DMS79 (cell line): ENCODE data around the gene IGSF3.

Experiments
- DNase-seq: peaks from one replicate; lab custom pipeline; 2025; lab: John Stamatoyannopoulos, UW

IGSF3 gene

GRCh38 chr1:116667575-116668105, at the start of gene IGSF3:
Gene IGSF3 (minus strand): TSS chr1:116667733. CDS start chr1:116666326, 1,407 bp downstream.
- peak; percentile 20 for DNase-seq

- no peak for DNase-seq
Measured at GRCh38 chr1:116717318-116717717, 49.8 kb upstream of the IGSF3 start.

DNA sequence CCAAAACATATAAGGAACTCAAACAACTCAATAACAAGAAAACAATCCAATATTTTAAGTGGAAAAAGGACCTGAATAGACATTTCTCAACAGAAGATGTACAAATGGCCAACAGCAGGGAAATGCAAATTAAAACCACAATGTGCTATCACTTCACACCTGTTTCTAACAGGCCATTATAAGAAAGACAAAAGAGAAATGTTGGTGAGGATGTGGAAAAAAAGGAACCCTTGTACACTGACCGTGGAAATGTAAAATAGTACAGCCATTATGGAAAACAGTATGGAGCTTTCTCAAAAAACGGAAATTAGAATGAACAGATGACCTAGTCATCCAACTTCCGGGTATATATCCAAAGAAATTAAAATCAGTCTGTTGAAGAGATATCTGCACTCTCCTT, 48.9 kb upstream of the IGSF3 start:
- DNase-seq, result no peak

GRCh38 chr1:116713474-116713873, 45.9 kb upstream of the IGSF3 start:
- no peak for DNase-seq

DNA sequence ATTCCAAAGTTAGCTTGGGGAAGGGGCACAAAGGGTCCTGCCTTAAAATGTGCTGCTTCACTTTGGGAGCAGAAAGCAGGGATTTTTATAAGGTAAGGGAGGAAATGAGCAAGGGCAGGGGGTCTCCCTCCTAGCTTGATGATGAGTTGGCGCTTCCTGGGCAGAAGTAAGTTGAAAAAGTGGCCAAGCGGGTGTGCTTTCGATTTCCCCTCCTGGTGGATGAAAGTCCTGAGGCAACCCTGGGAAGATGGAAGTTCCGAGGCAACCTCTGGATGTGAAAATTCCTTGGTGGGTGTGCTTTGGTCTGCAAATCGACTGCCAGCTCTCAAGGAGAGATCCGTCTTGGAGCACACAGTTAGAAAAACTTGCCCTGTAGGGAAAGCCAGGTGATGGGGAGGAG, 45.0 kb upstream of the IGSF3 start:
- no peak for DNase-seq

DNA sequence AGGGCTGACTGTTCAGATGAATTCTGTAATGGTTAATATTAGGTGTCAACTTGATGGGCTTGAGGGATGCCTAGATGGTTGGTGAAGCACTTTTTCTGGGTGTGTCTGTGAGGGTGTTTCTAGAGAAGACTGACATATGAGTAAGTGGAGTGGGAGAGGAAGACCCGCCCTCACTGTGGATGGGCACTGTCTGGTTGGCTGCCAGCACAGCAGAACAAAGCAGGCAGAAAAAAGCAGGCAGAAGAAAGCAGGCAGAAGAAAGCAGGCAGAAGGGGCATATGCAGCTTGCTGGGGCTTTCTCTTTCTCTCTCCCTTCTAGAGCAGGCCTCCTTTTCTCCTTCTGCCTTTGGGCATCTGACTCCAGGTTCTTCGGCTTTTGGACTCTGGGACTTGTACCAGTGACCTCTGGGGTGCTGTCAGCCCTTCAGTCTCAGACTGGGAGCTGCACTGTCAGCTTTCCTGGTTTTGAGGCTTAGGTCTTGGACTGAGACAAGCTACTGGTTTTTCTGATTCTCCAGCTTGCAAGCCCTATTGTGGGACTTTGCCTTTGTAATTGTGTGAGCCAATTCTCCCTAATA, 43.8 kb upstream of the IGSF3 start:
- DNase-seq, result peak; percentile 60

- peak; percentile 75 for DNase-seq
Measured at GRCh38 chr1:116710420-116711262, 43.1 kb upstream of the IGSF3 start.

DNA sequence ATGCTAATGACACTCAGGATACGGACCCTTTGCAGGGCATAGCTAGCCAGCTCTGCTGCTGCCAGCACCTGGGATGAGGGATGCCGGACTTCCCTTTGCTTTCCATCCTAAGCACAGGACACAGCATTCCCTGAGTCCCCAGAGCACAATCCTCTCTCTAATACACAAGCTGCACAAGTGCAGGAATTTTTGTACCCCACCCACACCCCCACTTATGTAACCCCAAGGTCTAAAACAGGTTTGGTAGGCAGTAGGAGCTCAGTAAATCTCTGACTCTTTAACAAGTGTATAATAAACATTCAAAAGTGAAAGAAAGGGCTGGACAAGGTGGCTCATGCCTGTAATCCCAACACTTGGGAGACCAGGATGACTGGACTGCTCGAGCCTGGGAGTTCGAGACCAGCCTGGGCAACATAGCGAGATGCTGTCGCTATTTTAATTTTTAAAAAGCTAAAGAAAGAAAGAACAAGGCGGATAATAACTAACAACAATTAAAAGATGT, 42.2 kb upstream of the IGSF3 start:
- no peak for DNase-seq

DNA sequence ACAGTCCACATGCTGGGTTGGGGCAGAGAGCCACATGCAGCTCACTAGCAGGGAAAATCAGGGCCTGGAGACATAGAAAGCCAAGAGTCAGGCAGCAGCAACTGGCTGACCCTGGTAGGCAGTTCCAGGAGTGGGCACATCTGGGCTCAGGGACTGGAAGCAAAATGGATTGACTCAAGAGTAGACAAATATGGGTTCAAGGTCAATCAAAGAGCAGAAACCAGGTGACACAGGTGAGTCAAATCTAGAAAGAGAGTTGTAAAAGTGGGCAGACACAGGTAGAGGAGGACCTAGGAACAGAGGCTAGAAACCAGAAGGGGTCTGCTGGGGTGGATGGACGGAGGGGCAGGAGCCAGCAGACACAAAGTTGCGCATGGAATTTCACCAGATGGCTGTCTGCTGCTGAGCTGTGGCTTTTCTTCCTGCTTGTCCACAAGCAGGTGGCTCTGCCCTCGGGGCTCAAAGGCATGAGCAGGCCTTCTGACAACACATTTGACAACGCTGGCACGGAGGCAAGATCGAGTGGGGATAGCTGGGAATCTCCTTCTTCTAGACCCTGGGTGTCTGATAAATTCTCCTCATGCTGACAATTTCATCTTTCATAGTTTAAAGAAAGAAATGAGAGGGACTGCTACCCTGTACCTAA, 40.8 kb upstream of the IGSF3 start:
- no peak for DNase-seq

- DNase-seq, result no peak
Measured at GRCh38 chr1:116706841-116707240, 39.3 kb upstream of the IGSF3 start.

DNA sequence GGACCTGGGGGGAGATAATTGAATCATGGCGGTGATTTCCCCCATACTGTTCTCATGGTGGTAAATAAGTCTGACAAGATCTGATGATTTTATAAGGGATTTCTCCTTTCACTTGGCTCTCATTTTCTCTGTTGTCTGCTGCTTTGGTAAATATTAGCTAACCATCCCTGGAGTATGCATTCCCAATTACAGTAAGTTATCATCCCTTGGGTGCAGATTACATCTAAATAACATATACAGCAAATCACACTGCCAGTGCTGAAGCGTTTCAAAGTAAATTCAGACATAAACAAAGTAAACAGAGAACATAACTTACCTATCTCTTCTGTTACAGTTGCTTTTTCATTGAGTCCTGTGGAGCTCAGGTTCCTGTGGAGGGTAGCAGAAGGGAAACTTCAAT, 38.6 kb upstream of the IGSF3 start:
- DNase-seq, result no peak

DNA sequence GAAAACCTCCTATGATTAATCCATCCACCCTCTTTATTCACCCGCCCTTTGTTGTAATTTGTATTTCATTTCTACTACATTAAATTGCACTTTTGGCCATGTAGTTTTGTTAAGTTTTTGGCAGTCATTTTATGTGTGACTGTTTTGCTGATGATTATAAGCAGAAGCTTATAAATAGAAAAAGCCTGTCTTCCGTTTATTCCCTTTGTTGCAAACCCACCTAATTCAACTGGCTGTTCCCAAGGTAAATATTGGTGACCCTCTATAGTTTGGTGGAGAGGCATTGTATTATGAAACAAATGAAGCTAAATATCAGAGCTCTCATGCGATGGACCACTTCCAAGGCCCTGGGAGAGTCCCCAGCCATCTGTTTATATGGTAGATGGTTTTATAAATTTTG, 36.7 kb upstream of the IGSF3 start:
- DNase-seq, result no peak

DNA sequence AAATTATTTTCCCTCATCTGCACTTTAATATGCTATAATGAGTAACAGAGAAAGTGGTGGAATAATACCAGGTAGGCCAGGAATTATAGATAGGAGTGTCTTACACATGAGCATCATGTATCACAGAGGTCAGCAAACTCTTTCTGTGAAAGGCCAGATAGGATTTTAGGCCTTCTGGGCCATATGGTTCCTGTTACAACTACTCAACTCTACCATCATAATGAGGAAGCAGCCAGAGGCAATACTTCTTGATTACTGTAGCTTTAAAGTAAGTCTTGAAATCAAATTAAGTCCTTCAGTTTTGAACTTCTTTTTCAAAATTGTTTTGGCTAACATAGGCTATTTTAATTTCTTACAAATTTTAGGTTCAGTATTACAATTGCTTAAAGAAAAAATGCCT, 32.1 kb upstream of the IGSF3 start:
- DNase-seq, result no peak

DNA sequence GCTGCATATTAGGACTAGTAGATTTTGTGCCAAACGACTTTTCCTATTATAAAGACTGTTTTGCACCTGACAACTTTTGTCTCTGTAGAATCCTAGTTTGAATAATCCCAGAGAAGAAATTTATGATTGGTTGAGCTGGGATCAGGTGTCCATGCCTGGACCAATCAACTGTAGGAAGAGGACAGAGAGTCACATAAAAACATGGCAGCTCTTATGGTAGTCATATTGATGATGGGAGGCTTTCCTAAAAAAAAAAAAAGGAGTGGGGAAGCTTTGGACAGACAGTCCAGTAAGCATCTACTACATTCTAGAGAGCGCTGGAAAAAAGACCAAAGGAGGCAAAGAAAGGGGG, 30.7 kb upstream of the IGSF3 start:
- DNase-seq, result no peak

GRCh38 chr1:116697548-116698243, 30.2 kb upstream of the IGSF3 start:
- no peak for DNase-seq

- DNase-seq, result no peak
Measured at GRCh38 chr1:116694524-116694923, 27.0 kb upstream of the IGSF3 start.

GRCh38 chr1:116693759-116694480, 26.4 kb upstream of the IGSF3 start:
- DNase-seq, result no peak

- no peak for DNase-seq
Measured at GRCh38 chr1:116692879-116693278, 25.3 kb upstream of the IGSF3 start.

- DNase-seq, result no peak
Measured at GRCh38 chr1:116690849-116691406, 23.4 kb upstream of the IGSF3 start.

GRCh38 chr1:116690396-116690848, 22.9 kb upstream of the IGSF3 start:
- DNase-seq, result no peak

DNA sequence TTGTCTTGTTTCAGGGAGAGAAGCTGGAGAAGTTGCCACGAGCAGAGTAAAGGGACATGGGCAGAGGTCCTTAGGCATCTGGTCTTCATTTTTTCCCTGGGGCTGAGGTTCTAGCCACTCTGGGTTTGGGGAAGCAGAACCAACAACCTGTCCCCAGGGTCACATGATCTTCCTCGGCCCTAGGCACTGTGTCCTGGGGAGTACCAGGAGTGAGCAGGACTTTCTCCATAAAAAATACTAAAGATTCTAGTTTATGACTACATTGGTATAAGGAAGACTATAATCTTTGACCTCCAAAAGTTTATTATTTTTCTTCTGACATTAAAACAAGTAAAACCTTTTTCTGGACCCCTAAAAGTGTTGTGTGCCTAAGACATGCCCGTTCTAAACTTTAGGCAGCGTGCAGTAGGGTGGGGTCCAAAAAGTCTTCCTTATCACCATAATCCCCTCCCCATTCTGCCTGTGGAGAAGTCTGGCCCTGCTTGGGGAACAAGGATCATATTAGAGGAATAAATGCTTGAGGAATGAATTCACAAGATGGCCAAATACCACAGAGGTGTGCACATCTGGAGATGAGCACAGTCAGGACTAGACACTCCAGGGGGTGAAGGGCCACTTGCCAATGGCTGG, 19.3 kb upstream of the IGSF3 start:
- no peak for DNase-seq
